Neural progenitor cell (in vitro differentiated cells): ENCODE data around the gene TMEM154. TPM values are rescaled to one million over a fixed set of nuclear protein-coding genes. Genes with fewer than 3 reads are reported as not detected.

Source experiments
- DNase-seq: peaks from one replicate; pipeline ENCODE4 v3.0.0-alpha.2; 2016; ENCODE audit warnings: low spot score
- H2AFZ ChIP-seq: fragments of 200-600 bp; sonication (generic); replicated peaks from 2 replicates; pipeline ENCODE4 v1.6.1; 2016; ENCODE audit warnings: antibody characterized with exemption
- H3F3A ChIP-seq: fragments of 200-600 bp; sonication (generic); 2 replicates; pipeline ENCODE4 v1.6.1; 2016; ENCODE audit warnings: antibody characterized with exemption, low read depth
- H3K27ac ChIP-seq: fragments of 200-600 bp; sonication (generic); 2 replicates; pipeline ENCODE4 v1.5.1; 2016; ENCODE audit warnings: mild to moderate bottlenecking
- H3K27me3 ChIP-seq: fragments of 200-600 bp; sonication (generic); 2 replicates; pipeline ENCODE4 v1.6.1; 2016; ENCODE audit warnings: mild to moderate bottlenecking, moderate library complexity
- H3K36me3 ChIP-seq: fragments of 200-600 bp; sonication (generic); 2 replicates; pipeline ENCODE4 v1.5.1; 2016
- H3K4me1 ChIP-seq: fragments of 200-600 bp; sonication (generic); 2 replicates; pipeline ENCODE4 v1.6.1; 2016; ENCODE audit warnings: mixed run types
- H3K4me2 ChIP-seq: fragments of 200-600 bp; sonication (generic); 2 replicates; pipeline ENCODE4 v1.6.1; 2016
- H3K4me3 ChIP-seq: fragments of 200-600 bp; sonication (generic); 2 replicates; pipeline ENCODE4 v1.5.1; 2016
- H3K79me2 ChIP-seq: fragments of 200-600 bp; sonication (generic); 2 replicates; pipeline ENCODE4 v1.6.1; 2016; ENCODE audit warnings: low read depth
- H3K9ac ChIP-seq: fragments of 200-600 bp; sonication (generic); 2 replicates; pipeline ENCODE4 v1.6.1; 2016
- H3K9me3 ChIP-seq: fragments of 200-600 bp; sonication (generic); 2 replicates; pipeline ENCODE4 v1.5.1; 2016; ENCODE audit warnings: low read depth
- H4K20me1 ChIP-seq: fragments of 200-600 bp; sonication (generic); 2 replicates; pipeline ENCODE4 v1.6.1; 2016; ENCODE audit warnings: low read depth
- H3K27ac Mint-ChIP-seq: 3 replicates; pipeline ENCODE4 v1.8.0; 2021; ENCODE audit warnings: mixed read lengths
- H3K27me3 Mint-ChIP-seq: 2 replicates; pipeline ENCODE4 v1.8.0; 2022; ENCODE audit warnings: low read depth, mild to moderate bottlenecking, inconsistent platforms, moderate library complexity, mixed read lengths; ENCODE audit not compliant: insufficient read depth
- H3K36me3 Mint-ChIP-seq: 3 replicates; pipeline ENCODE4 v1.8.0; 2021; ENCODE audit warnings: mixed read lengths
- H3K4me1 Mint-ChIP-seq: 3 replicates; pipeline ENCODE4 v1.8.0; 2021; ENCODE audit warnings: mixed read lengths
- H3K4me3 Mint-ChIP-seq: 3 replicates; pipeline ENCODE4 v1.8.0; 2021; ENCODE audit warnings: mild to moderate bottlenecking, moderate library complexity, mixed read lengths
- H3K9me3 Mint-ChIP-seq: 3 replicates; pipeline ENCODE4 v1.8.0; 2020; ENCODE audit warnings: mixed read lengths
- EZH2 ChIP-seq: fragments of 200-600 bp; sonication (generic); IDR thresholded peaks from 2 replicates; pipeline ENCODE4 v1.6.1; 2017; ENCODE audit warnings: antibody characterized with exemption, mild to moderate bottlenecking, moderate library complexity
- EZH2phosphoT487 ChIP-seq: fragments of 200-600 bp; sonication (generic); IDR thresholded peaks from 2 replicates; pipeline ENCODE4 v1.6.1; 2017; ENCODE audit warnings: antibody characterized with exemption
- total RNA-seq: library from RNA; depleted of rRNA; stranded (reverse); fragments of >200 nt; gene quantifications from 2 replicates; pipeline ENCODE4 v1.2.3, GENCODE V29; 2015; ENCODE audit warnings: low replicate concordance
- TF ChIP-seq, protein P1 (sequence below): fragments of 200-600 bp; sonication (generic); IDR thresholded peaks from 2 replicates; pipeline ENCODE4 v1.5.1; 2017; ENCODE audit warnings: antibody characterized with exemption, mild to moderate bottlenecking

Gene TMEM154
- total RNA-seq, 1 donor from 2014 or later = 3.0 TPM

DNA sequence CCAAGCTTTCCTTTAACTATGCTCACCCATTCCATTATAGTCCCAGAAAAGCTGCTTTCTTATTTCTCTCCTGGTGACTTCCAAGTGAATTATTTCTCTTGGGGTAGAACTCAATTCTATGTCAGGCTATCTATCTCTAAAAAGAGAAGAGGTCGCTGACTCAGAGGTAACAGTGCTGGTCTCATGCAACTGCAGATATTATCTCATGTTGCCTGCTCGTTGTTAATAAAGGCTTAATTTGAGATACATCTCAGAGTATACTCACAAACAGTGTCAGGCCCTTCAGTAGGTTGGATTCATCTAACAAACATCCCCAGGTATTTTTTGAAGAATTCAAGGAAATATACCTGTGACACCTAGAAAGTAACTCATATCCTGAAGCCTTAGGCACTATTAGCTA lies 2.7 kb downstream of the TMEM154 start:
- H3K27me3 Mint-ChIP-seq = peaks cover 17% of the 10 kb centered on the region
- TF ChIP-seq, protein P1, sequence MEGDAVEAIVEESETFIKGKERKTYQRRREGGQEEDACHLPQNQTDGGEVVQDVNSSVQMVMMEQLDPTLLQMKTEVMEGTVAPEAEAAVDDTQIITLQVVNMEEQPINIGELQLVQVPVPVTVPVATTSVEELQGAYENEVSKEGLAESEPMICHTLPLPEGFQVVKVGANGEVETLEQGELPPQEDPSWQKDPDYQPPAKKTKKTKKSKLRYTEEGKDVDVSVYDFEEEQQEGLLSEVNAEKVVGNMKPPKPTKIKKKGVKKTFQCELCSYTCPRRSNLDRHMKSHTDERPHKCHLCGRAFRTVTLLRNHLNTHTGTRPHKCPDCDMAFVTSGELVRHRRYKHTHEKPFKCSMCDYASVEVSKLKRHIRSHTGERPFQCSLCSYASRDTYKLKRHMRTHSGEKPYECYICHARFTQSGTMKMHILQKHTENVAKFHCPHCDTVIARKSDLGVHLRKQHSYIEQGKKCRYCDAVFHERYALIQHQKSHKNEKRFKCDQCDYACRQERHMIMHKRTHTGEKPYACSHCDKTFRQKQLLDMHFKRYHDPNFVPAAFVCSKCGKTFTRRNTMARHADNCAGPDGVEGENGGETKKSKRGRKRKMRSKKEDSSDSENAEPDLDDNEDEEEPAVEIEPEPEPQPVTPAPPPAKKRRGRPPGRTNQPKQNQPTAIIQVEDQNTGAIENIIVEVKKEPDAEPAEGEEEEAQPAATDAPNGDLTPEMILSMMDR = no peak
- TF ChIP-seq EZH2 = no peak
- no peak for TF ChIP-seq EZH2phosphoT487
- H3K27ac ChIP-seq = no peak overlapping the region
- no peaks in the 10 kb centered on the region for H3K36me3 ChIP-seq
- H3K36me3 Mint-ChIP-seq = no peaks in the 10 kb centered on the region
- DNase-seq = no peak
- no peaks in the 10 kb centered on the region for H4K20me1 ChIP-seq
- no peak overlapping the region for H3K27ac Mint-ChIP-seq
- peaks cover 34% of the 10 kb centered on the region for H3K4me1 Mint-ChIP-seq
- H3K9me3 Mint-ChIP-seq = no peaks in the 10 kb centered on the region
- no peaks in the 10 kb centered on the region for H3K9me3 ChIP-seq
- H3K79me2 ChIP-seq = no peaks in the 10 kb centered on the region
- H3F3A ChIP-seq = peaks cover 14% of the 10 kb centered on the region
- H3K9ac ChIP-seq = no peak overlapping the region
- peaks cover 37% of the 10 kb centered on the region for H3K27me3 ChIP-seq
- H3K4me1 ChIP-seq = peaks cover 25% of the 10 kb centered on the region
- H3K4me3 ChIP-seq = no peak overlapping the region
- H3K4me3 Mint-ChIP-seq = no peak overlapping the region
- H3K4me2 ChIP-seq = no peak overlapping the region
- no peak overlapping the region for H2AFZ ChIP-seq

- Histone ChIP-seq H3K4me2 (no peak overlapping the region), H2AFZ (no peak overlapping the region), H4K20me1 (no peaks in the 10 kb centered on the region), H3K79me2 (no peaks in the 10 kb centered on the region), H3K4me3 (no peak overlapping the region), H3K9ac (no peak overlapping the region), H3K27me3 (peaks cover 29% of the 10 kb centered on the region), H3K9me3 (no peaks in the 10 kb centered on the region), H3K4me1 (peaks cover 25% of the 10 kb centered on the region), H3K27ac (no peak overlapping the region), H3F3A (peaks cover 14% of the 10 kb centered on the region), H3K36me3 (no peaks in the 10 kb centered on the region)
- no peak overlapping the region for H3K27ac Mint-ChIP-seq
- no peaks in the 10 kb centered on the region for H3K9me3 Mint-ChIP-seq
- peaks cover 29% of the 10 kb centered on the region for H3K4me1 Mint-ChIP-seq
- no peak for DNase-seq
- no peak overlapping the region for H3K4me3 Mint-ChIP-seq
- no peaks in the 10 kb centered on the region for H3K36me3 Mint-ChIP-seq
- TF ChIP-seq EZH2 (no peak), EZH2phosphoT487 (no peak)
- TF ChIP-seq, protein P1 = no peak
- peaks cover 17% of the 10 kb centered on the region for H3K27me3 Mint-ChIP-seq
Observed at GRCh38 chr4:152676052-152676854, 3.5 kb downstream of the TMEM154 start.

DNA sequence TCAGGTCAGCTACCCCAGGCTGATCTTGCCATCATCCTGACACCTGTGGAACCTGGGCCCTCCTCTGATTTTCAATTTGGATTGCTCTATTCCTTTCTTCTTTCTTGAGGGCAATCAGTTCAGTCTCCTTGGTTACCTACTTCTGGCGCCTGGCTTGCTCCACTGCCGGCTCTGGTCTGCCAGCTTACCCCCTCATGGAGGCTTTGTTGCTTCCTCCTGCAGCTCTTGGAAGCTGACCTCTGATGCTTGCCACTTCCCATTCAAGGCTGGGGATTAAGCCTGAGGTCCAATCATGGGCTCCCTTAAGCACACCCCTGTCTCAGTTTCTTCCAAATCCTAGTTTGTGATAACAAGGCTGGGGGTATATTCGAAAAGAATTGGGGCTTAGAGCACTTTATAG lies 5.4 kb downstream of the TMEM154 start:
- H3K4me1 ChIP-seq = peaks cover 19% of the 10 kb centered on the region
- no peak overlapping the region for H2AFZ ChIP-seq
- peak; percentile 69 for DNase-seq
- no peaks in the 10 kb centered on the region for H3K9me3 Mint-ChIP-seq
- H3K27me3 Mint-ChIP-seq = peaks cover 15% of the 10 kb centered on the region
- H3K27ac ChIP-seq = peak overlapping the region; percentile 10
- TF ChIP-seq EZH2 = no peak
- TF ChIP-seq EZH2phosphoT487 = no peak
- TF ChIP-seq, protein P1 = no peak
- no peak overlapping the region for H3K27ac Mint-ChIP-seq
- no peaks in the 10 kb centered on the region for H3K9me3 ChIP-seq
- no peak overlapping the region for H3K4me3 Mint-ChIP-seq
- H3K4me1 Mint-ChIP-seq = peaks cover 19% of the 10 kb centered on the region
- peaks cover 10% of the 10 kb centered on the region for H3K27me3 ChIP-seq
- peaks cover 10% of the 10 kb centered on the region for H3F3A ChIP-seq
- no peak overlapping the region for H3K4me3 ChIP-seq
- peak overlapping the region; percentile 43 for H3K4me2 ChIP-seq
- H3K79me2 ChIP-seq = no peaks in the 10 kb centered on the region
- H4K20me1 ChIP-seq = no peaks in the 10 kb centered on the region
- H3K9ac ChIP-seq = no peak overlapping the region
- no peaks in the 10 kb centered on the region for H3K36me3 Mint-ChIP-seq
- no peaks in the 10 kb centered on the region for H3K36me3 ChIP-seq
